Dedifferentiated amniotic fluid mesenchymal stem cell (primary cell): Measurements from ENCODE around the gene B3GALT5.
"Not testable (repeated sequence)": the region's sequence is repeated elsewhere in the genome, so short reads cannot be mapped to it uniquely, and the experiment has no call there.

Experiments used
- DNase-seq: peaks from one replicate; pipeline ENCODE4 v3.0.0-alpha.2; 2016; ENCODE audit errors: extremely low spot score

B3GALT5 gene

GRCh38 chr21:39667353-39667891, 54.7 kb downstream of the B3GALT5 start:
- DNase-seq, result no peak

GRCh38 chr21:39668369-39668768, 55.6 kb downstream of the B3GALT5 start:
- DNase-seq, result no peak

GRCh38 chr21:39669485-39669884, 56.7 kb downstream of the B3GALT5 start:
- no peak for DNase-seq

GRCh38 chr21:39669976-39670661, 57.4 kb downstream of the B3GALT5 start:
- no peak for DNase-seq

GRCh38 chr21:39670701-39671100, 58.0 kb downstream of the B3GALT5 start:
- DNase-seq, result no peak

GRCh38 chr21:39671986-39672385, 59.2 kb downstream of the B3GALT5 start:
- DNase-seq, result no peak

- DNase-seq, result no peak
Measured at GRCh38 chr21:39673163-39673562, 60.4 kb downstream of the B3GALT5 start.

- no peak for DNase-seq
Measured at GRCh38 chr21:39673736-39674135, 61.0 kb downstream of the B3GALT5 start.

- DNase-seq, result no peak
Measured at GRCh38 chr21:39674801-39675200, 62.1 kb downstream of the B3GALT5 start.

- no peak for DNase-seq
Measured at GRCh38 chr21:39675590-39675989, 62.9 kb downstream of the B3GALT5 start.

- no peak for DNase-seq
Measured at GRCh38 chr21:39675993-39676661, 63.4 kb downstream of the B3GALT5 start.

- DNase-seq, result no peak
Measured at GRCh38 chr21:39680216-39680615, 67.5 kb downstream of the B3GALT5 start.

GRCh38 chr21:39681257-39681656, 68.5 kb downstream of the B3GALT5 start:
- no peak for DNase-seq

GRCh38 chr21:39681845-39682244, 69.1 kb downstream of the B3GALT5 start:
- DNase-seq, result peak; percentile 79

GRCh38 chr21:39685236-39685635, 72.5 kb downstream of the B3GALT5 start:
- DNase-seq, result no peak

GRCh38 chr21:39685991-39686390, 73.3 kb downstream of the B3GALT5 start:
- DNase-seq, result no peak

- no peak for DNase-seq
Measured at GRCh38 chr21:39686646-39687468, 74.1 kb downstream of the B3GALT5 start.

- no peak for DNase-seq
Measured at GRCh38 chr21:39688010-39688409, 75.3 kb downstream of the B3GALT5 start.

- not testable (repeated sequence) for DNase-seq
Measured at GRCh38 chr21:39689860-39690259, 77.1 kb downstream of the B3GALT5 start.

GRCh38 chr21:39690454-39690853, 77.7 kb downstream of the B3GALT5 start:
- no peak for DNase-seq

- DNase-seq, result no peak
Measured at GRCh38 chr21:39694750-39695149, 82.0 kb downstream of the B3GALT5 start.

GRCh38 chr21:39696196-39696595, 83.5 kb downstream of the B3GALT5 start:
- DNase-seq, result no peak
